Ectodermal cell (in vitro differentiated cells): ENCODE measurements around the gene MADD.

ENCODE experiments used
- H3K27ac ChIP-seq: 2 replicates; pipeline ENCODE4 v1.7.0; 2013; ENCODE audit warnings: mild to moderate bottlenecking, low read depth, low read length; ENCODE audit not compliant: insufficient read depth, poor library complexity, severe bottlenecking
- H3K27me3 ChIP-seq: 2 replicates; pipeline ENCODE4 v1.7.0; 2013; ENCODE audit warnings: mild to moderate bottlenecking, low read length; ENCODE audit not compliant: insufficient read depth, control insufficient read depth, poor library complexity, severe bottlenecking
- H3K36me3 ChIP-seq: one replicate; pipeline ENCODE4 v1.7.0; 2013; ENCODE audit warnings: low read length; ENCODE audit not compliant: control insufficient read depth, insufficient read depth
- H3K4me1 ChIP-seq: one replicate; pipeline ENCODE4 v1.7.0; 2013; ENCODE audit warnings: low read length; ENCODE audit not compliant: control insufficient read depth, insufficient read depth
- H3K4me3 ChIP-seq: 2 replicates; pipeline ENCODE4 v1.7.0; 2013; ENCODE audit warnings: low read depth, low read length, control low read depth; ENCODE audit not compliant: insufficient read depth
- H3K9me3 ChIP-seq: 2 replicates; pipeline ENCODE4 v1.7.0; 2013; ENCODE audit warnings: mild to moderate bottlenecking, low read length, moderate library complexity; ENCODE audit not compliant: control insufficient read depth
- WGBS, 2 experiments: methylation state at CpG; one replicate each; pipeline ENCODE4 v1.1.7; 2013; ENCODE audit warnings: missing lambda C conversion rate in 2 of 2; 5-methylcytosine and 5-hydroxymethylcytosine counted together

MADD gene

GRCh38 chr11:47372422-47372821 lies 102.5 kb downstream of the MADD start:
- no peak overlapping the region for H3K4me3 ChIP-seq
- no peak overlapping the region for H3K27ac ChIP-seq
- H3K9me3 ChIP-seq, result no peaks in the 10 kb centered on the region
- no peaks in the 10 kb centered on the region for H3K27me3 ChIP-seq
- whole genome bisulfite sequencing, 2 experiments, result 79 to 82% methylated on average over 7 of the region's 7 CpGs
- no peaks in the 10 kb centered on the region for H3K36me3 ChIP-seq
- no peaks in the 10 kb centered on the region for H3K4me1 ChIP-seq

- Histone ChIP-seq H3K27me3 (no peaks in the 10 kb centered on the region), H3K4me3 (no peak overlapping the region), H3K4me1 (no peaks in the 10 kb centered on the region), H3K27ac (no peak overlapping the region), H3K36me3 (no peaks in the 10 kb centered on the region), H3K9me3 (no peaks in the 10 kb centered on the region)
- 55 to 59% methylated on average over 19 of the region's 19 CpGs for whole genome bisulfite sequencing, 2 experiments
These were observed 104.2 kb downstream of the MADD start for GRCh38 chr11:47373876-47374719.

GRCh38 chr11:47374720-47375019 lies 104.7 kb downstream of the MADD start:
- Histone ChIP-seq H3K4me3 (no peak overlapping the region), H3K27ac (no peak overlapping the region), H3K27me3 (no peaks in the 10 kb centered on the region), H3K4me1 (no peaks in the 10 kb centered on the region), H3K36me3 (no peaks in the 10 kb centered on the region), H3K9me3 (no peaks in the 10 kb centered on the region)
- WGBS, 2 experiments, result 92 to 94% methylated on average over 5 of the region's 5 CpGs

- no peak overlapping the region for H3K27ac ChIP-seq
- no peaks in the 10 kb centered on the region for H3K27me3 ChIP-seq
- H3K9me3 ChIP-seq, result no peaks in the 10 kb centered on the region
- no peaks in the 10 kb centered on the region for H3K36me3 ChIP-seq
- H3K4me1 ChIP-seq, result no peaks in the 10 kb centered on the region
- no peak overlapping the region for H3K4me3 ChIP-seq
- WGBS, 2 experiments, result 86 to 88% methylated on average over 8 of the region's 8 CpGs
These were observed 105.1 kb downstream of the MADD start for GRCh38 chr11:47375020-47375419.

- Histone ChIP-seq H3K4me3 (no peak overlapping the region), H3K4me1 (no peaks in the 10 kb centered on the region), H3K27ac (no peak overlapping the region), H3K27me3 (no peaks in the 10 kb centered on the region), H3K36me3 (no peaks in the 10 kb centered on the region), H3K9me3 (no peaks in the 10 kb centered on the region)
- 94% methylated on average over 13 of the region's 13 CpGs for WGBS, 2 experiments
These were observed 105.7 kb downstream of the MADD start for GRCh38 chr11:47375546-47376085.

GRCh38 chr11:47376107-47376524 lies 106.2 kb downstream of the MADD start:
- no peak overlapping the region for H3K4me3 ChIP-seq
- no peaks in the 10 kb centered on the region for H3K36me3 ChIP-seq
- H3K4me1 ChIP-seq, result no peaks in the 10 kb centered on the region
- no peaks in the 10 kb centered on the region for H3K9me3 ChIP-seq
- no peak overlapping the region for H3K27ac ChIP-seq
- no peaks in the 10 kb centered on the region for H3K27me3 ChIP-seq
- WGBS, 2 experiments, result 89 to 91% methylated on average over 8 of the region's 8 CpGs

- H3K9me3 ChIP-seq, result no peaks in the 10 kb centered on the region
- H3K36me3 ChIP-seq, result no peaks in the 10 kb centered on the region
- H3K27ac ChIP-seq, result no peak overlapping the region
- no peaks in the 10 kb centered on the region for H3K4me1 ChIP-seq
- WGBS, 2 experiments, result 77 to 79% methylated on average over 14 of the region's 14 CpGs
- no peak overlapping the region for H3K4me3 ChIP-seq
- no peaks in the 10 kb centered on the region for H3K27me3 ChIP-seq
These were observed 106.8 kb downstream of the MADD start for GRCh38 chr11:47376525-47377371.

- Histone ChIP-seq H3K4me3 (no peak overlapping the region), H3K9me3 (no peaks in the 10 kb centered on the region), H3K27ac (no peak overlapping the region), H3K27me3 (no peaks in the 10 kb centered on the region), H3K36me3 (no peaks in the 10 kb centered on the region), H3K4me1 (no peaks in the 10 kb centered on the region)
- 92 to 96% methylated on average over 5 of the region's 5 CpGs for WGBS, 2 experiments
These were observed 107.7 kb downstream of the MADD start for GRCh38 chr11:47377571-47378009.

GRCh38 chr11:47378010-47378835 lies 108.3 kb downstream of the MADD start, which contains the start of gene SPI1:
Gene SPI1 (minus strand): TSS chr11:47378547. CDS start chr11:47378353, 194 bp downstream.
- Histone ChIP-seq H3K9me3 (no peaks in the 10 kb centered on the region), H3K36me3 (no peaks in the 10 kb centered on the region), H3K27me3 (no peaks in the 10 kb centered on the region), H3K4me1 (no peaks in the 10 kb centered on the region), H3K27ac (no peak within 1 kb of the TSS), H3K4me3 (no peak within 1 kb of the TSS)
- WGBS, 2 experiments, result 88% methylated on average over 31 of the region's 31 CpGs
